GM21723 (cell line): ENCODE data around the gene KRTAP24-1.

Experiments
- ATAC-seq: cut with Tn5 transposase; IDR thresholded peaks from one replicate; pipeline ENCODE4 v1.9.1; 2021; ENCODE audit warnings: mild to moderate bottlenecking, moderate library complexity; ENCODE audit not compliant: unreplicated experiment

Gene KRTAP24-1, protein sequence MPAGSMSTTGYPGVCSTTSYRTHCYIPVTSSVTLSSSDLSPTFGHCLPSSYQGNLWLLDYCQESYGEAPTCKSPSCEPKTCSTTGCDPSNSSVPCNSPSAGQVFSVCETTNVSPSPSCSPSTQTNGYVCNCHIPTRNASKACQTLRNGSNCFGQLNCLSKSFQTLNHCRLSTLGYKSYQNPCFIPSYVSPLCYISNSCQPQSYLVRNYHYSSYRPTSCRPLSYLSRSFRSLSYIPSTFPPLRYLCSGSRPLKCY

DNA sequence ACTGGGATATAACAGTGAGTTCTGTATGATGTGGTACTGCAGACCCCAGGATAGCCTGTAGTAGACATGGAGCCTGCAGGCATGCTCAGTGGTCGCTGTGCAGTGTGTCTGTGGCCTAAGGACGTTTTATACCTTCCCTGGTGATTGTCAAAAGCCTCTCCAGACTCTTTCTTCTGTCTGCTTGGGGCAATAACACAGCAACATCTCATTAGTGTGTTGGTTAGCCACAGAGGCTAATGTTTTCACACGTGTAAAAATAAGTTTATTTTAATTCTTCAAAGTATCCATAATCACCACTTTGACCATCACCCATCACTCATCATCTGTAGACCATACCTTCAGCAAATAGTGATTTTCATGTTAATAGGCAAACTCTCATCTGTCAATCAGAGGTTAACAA is at the start of gene KRTAP24-1:
Gene KRTAP24-1, minus strand, starts transcription at position 101 of the 400 bp plus-strand sequence. Its CDS starts 18 bp downstream, at position 83.
- no peak for ATAC-seq

DNA sequence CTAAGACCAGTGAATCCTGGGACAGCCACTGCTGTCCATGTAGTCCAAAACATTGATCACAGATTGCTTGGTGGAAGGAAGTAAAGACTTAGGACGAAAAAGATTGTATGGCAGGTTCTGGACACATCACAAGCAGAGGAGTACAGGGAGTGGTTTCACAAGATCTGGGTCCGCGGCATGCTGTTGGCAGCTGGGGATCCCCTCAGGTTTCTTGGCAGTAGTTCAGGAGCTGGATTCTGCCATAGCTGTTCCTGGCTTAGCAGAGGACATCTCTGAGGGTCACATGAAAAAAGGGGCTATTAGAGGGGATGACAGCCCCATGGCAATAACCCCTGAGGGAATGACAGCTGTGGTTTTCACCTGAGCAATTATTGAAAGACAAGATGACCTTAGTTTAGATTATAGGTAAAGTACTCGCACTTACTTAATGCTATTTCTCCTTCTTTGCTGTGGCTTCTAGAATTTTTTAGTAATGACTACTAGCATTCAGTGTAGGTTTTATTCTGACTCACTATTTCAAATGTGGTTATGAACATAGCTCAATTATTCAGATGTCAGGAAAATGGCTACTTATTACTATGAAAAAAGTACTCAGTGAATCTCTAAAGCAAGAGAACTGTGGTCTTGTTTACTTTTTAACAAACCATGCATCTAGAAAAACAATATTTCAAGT is 46.6 kb upstream of the KRTAP24-1 start:
- ATAC-seq, result no peak

DNA sequence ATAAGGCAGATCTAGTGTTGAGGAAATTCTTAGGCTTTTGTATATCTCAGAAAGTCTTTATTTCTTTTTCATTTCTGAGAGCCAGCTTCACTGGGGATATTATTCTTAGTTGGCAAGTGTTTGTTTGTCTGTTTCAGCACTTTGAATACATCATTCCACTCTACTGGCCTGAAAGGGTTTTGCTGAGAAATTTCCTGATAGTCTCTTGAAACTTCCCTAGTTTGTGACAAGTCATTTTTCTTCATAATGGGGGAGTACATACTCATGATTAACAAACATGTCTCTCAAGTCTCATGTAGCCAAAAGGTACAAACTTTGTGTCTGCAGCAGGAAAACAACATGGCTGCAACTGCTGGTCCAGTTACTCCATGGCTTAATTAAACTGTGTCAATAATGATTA is 43.6 kb upstream of the KRTAP24-1 start:
- no peak for ATAC-seq

DNA sequence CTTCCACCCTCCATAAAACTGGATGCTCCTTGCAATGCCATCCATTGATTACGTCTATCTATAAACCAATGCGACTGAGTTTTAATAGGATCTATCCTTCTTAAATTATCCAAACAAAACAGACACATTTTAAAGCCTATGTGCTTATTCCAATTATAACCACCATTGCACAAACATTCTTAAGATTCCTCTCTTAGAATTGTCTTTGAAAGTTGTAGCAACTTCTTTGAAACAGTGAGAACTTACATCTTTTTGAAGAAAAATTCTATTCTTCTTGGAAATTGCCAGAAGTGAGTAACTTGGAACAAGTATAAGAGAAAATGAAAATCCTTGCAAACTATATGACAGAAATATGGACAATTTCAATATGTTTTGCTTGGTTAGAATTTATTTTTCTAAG is 37.5 kb upstream of the KRTAP24-1 start, which contains the start of gene KRTAP26-1:
Gene KRTAP26-1, minus strand, starts transcription at position 101 of the 400 bp plus-strand sequence. CDS start 280 bp downstream, outside the sequence.
- ATAC-seq, result no peak

DNA sequence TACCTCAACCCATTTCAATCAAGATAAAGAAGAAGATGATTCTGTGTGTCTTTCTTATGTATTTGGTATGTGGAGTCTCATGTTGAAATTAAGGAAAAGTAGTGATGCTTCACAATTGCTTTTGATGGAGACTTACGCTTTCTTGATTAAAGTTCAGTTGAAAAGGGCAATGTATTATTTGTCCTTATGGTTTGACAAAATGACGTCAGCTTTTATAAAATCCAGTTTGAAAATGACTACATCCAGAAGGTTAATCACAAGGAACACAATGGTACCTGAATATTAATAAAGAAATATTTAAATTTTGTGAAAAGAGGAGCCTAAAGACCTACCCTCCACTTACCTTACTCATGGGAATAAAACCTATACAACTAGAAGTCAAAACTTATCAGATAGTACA is 33.0 kb upstream of the KRTAP24-1 start:
- ATAC-seq, result no peak

DNA sequence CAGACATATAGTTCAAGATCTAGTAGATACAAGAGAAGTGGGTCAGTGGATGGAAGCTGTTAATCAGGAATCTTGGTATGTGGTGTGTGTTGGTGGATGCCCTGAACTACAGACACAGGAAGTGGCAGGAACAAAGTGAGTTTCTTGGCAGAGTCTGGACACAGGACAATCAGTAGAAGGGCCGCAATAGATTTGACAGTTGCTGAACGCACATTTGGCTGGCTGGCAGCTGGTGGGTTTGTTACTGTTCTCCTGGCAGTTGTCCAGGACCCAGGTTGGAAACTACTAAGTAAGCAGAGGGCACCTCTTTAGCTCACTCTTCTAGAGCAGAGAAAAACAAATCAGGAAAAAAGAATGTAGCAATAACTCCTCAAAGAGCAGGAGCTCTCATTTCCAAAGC is 24.1 kb upstream of the KRTAP24-1 start:
- ATAC-seq, result no peak

DNA sequence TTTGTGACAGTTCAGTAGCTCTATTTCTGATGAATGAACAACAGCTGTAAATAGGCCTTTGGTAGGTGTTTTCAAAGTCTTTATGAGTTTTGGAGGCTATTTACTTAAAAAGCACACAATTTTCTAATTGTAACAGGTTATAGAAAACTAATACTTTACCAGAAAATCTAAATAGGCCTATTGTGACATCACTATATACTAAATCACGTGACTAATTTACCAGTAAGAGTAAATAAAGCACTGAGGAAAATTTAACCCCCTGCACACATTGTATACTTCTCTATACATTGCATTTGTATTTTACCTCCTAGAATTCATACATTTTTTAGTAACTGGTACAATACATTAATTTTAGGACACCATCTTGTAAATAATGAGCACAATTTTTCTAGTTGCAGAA is 22.4 kb upstream of the KRTAP24-1 start:
- no peak for ATAC-seq

DNA sequence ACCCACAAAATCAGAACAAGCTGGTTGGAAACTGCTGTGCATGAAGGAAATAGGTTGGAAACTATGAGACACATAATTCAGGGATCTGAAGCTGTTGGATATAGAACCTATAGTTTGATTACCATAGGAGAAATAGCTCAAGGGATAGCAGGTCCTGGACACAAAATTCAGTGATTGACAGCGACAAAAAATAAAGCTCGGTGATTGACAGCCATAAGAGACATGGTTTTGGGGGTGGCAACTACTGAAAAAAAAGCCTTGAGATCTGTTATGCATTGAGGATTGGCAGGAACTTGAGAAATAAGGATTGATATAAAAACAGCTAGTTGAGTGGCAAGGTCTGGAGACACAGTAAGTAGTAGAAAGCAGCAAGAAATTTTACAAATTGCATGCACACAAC is 6.5 kb upstream of the KRTAP24-1 start, which contains the start of gene KRTAP25-1:
Gene KRTAP25-1, minus strand, starts transcription at position 300 of the 400 bp plus-strand sequence. Its CDS starts 24 bp downstream, at position 276.
- no peak for ATAC-seq

DNA sequence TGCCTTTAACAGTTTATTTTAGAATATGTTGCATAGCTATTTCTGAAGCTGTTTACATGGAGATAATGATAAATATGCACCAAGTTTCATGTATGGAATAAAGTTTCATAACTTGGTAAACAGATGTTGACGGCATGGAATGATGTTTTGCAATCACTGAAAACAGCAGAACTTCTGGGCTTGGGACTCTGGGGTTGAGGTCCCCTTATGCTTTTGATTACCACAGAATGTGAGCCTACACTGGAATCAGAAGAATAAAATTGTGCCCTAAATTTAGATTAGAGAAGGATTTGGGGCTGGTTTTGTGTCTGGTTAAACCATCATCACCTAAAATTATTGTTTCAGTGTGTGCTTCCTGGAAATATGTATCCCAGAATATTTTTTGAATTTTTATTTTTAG is 11.1 kb downstream of the KRTAP24-1 start:
- no peak for ATAC-seq

DNA sequence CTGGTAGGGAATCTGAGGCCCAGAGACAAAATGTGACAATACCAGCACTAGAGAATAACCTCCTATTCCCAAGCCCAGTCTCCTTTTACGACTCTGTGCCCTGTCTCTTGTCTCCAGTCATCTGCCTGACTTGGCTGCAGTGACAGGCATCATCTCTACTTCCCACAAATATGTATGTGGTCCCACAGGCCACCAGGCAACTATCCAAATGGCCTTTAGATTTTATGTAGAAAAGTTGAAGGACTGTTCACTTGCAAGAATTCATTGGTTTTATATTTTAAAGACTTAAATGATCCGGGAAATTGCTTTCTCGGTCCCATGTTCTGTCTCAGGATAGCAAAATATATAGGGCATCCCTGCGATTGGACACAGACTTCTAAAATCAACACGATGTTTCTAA is 11.6 kb downstream of the KRTAP24-1 start:
- no peak for ATAC-seq

DNA sequence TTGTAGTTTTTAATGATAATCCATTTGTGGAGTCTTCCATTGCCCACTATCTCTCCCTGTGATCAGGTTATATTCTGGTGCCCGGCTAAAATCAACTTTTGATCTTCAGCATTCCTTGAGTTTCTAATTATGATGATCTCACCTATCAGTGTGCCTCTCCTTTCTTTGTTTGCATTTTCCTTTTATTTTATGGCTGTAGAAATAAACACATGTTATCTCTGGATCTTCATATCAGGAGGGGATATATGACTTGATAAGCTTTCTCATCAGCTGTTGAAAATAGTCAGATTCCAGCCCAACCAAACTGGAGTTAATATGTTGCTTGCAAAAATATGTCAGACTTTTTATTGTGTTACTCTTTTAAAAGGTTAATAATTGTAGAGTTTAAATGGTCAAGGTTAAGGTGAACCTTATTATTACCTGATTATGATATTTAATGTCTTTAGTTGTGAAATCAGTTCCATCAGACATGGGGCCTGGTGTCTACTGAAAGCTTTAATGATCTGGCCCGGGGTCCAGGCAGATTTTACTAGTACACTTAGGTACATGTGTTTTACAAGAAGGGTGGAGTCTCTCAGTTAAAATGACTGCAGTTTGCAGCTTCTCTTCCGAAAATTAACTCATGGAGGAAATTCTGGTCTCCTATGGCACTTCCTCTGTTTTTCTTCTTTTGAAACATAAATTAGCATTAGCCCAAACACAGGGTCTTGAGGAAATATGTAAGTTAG is 12.8 kb downstream of the KRTAP24-1 start:
- ATAC-seq, result no peak

DNA sequence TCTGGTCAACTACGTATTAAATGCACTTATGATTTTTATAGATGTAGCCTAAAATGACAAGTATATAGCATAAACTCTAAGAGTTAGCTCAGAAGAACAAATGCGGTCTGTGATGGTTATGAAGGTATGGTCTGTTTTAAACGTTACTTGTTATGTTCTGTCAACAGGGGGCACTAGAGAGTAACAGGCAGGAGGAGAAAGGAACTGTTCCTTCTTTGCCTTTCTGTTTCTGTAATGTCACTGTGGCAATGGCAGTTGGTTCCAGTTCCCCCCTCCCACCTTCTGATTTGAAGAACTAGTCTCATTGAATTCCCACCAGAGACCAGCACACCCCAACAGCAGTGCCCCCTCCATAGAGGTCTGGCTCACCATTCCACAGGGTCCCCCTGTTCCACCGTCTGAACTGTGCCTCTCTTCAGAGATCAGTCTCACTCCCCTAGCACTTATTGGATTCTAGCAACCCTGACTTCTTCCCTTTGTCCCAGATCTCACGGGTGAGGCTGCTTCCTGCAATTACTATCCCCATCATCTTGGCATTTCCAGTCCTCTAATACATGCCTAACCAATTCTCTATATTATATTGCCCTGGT is 14.0 kb downstream of the KRTAP24-1 start:
- no peak for ATAC-seq

DNA sequence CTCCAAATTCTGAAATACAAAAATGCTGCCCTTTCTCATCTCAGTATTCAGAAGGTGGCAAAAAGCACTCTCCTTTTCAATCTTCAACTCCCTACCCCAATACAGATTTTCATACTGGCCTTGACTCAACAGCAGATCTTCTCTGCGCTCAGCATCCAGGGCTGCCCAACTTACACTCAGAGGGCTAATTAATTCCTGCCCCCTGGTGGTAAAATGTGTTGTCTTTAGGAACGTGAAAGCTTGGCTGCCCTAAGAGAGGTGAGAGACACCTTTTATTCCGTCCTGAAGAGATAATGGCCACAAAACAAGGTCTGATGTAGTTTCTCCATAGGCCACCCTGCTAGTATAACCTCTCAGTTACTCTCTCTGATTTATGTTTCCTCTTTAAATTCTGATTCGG is 25.0 kb downstream of the KRTAP24-1 start:
- ATAC-seq, result no peak

DNA sequence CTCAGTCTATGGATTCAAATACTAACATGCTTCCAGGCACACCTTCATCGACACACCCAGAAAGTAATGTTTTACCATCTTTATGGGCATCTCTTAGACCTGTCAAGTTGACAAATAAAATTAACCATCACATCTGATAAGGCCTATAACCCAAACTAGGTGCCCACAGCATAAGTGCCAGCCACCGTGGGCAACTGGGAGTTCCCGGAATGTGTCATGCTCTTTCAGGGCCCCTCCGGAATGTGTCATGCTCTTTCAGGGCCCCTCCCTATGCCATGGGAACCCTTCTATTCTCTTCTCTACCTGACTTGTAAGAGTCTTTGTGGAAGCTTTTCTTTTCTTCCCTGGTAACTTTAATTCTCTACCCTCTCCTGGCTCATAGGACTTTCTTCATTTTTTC is 26.6 kb downstream of the KRTAP24-1 start:
- no peak for ATAC-seq

DNA sequence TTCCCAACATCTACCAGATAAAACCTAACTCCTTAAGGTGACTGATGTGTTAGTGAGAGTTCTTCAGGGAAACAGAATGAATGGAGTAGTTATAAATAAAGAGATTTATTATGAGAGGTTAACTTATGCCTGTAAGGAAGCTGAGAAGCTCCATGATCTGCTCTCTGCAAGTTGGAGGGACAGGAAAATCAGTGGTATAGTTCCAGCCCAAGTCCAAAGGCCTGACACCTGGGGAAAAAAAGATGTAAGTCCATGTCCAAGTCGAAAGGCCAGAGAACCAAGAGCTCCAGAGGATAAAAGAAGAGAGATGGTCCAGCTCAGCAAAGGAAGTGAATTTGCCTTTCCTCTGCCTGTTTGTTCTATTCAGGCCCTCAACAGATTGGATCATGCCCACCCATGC is 27.1 kb downstream of the KRTAP24-1 start:
- ATAC-seq, result no peak

DNA sequence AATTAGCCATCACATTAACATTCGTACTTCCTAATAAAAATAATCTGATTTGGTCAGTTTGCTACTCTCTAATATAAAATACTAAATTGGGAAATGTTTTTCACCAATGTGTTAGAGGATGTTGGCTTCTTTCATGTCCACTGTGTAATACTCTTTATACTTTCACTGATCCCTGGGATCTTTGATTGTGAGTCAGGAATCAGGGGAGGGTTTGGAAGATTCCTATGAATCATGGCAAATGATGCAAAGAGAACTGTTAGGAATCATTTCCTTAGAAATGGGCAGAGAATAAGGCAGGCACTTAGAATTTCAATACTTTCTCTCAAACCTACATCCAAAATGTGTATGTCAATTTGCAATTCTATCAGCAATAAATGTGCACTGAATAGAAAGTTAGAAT is 31.0 kb downstream of the KRTAP24-1 start:
- ATAC-seq, result no peak

DNA sequence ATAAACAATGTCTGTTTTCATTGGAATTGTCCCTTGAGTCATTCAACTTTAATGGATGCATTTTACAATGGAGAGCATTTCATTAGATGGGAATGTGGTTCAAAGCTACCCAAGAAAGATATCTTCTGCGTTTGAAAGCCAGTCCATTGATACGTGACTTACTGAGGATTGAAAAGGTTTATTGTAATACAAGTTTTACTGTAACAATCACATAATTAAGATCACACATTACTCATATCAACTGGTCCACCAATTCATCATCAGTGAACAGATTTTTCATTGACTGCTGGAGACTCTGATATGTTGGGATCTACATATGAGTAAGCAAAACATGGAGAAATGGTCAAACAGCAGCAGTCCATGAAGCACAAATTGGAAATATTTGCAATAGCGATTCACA is 32.8 kb downstream of the KRTAP24-1 start:
- no peak for ATAC-seq

DNA sequence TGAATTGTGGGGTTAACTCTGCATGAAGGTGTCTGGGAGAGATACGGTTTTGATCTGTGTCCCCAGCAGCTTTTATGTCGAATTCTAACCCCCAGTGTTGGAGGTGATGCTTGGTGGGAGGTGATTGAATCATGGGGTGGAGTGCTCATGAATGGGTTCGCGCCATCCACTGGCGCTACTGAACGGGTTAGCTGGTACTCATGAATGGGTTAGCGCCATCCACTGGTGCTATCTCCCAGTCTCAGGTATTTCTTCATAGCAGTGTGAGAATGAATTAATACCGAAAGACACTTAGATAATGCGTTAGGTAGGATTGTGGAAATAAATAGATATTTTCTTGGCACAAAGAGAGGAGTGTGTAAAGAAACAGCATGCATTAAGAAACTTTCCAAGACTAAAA is 33.9 kb downstream of the KRTAP24-1 start:
- no peak for ATAC-seq

DNA sequence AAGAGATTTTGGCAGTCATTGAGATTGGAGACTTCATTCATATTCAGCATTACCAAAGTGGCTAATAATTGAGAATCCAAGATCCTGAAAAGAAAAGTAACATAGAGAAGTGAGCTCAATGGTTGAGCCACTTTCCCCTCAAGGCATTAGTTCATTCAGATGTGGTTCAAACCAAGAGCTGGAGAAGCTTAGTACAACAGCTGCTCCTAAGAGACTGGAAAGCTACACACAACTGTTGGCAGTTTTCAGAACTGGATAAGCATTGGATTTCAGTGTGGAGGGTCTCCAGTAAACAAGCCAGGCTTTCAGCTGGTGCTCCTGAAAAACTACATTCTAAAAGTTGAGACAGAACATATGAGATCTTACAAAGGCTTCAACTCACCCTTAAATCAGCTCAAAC is 37.7 kb downstream of the KRTAP24-1 start:
- no peak for ATAC-seq

DNA sequence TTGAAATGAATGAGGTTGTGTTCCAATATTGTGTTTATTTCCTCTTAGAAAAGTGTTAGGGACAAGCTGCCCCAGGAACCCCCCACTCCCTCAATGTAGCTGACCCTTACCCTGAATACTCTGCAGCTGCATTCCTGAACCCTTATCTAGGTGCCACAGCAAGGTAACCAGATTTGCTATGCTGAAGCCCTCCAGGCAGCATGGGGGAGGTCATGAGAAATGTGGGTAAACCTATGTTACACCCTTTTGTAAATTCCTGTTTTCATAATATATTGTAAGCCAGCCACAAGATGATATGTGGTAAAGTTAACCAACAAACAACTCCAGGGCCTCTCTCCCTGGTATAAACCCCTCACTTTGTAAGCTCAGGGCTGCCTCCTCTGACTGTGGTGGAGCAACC is 39.1 kb downstream of the KRTAP24-1 start:
- no peak for ATAC-seq

DNA sequence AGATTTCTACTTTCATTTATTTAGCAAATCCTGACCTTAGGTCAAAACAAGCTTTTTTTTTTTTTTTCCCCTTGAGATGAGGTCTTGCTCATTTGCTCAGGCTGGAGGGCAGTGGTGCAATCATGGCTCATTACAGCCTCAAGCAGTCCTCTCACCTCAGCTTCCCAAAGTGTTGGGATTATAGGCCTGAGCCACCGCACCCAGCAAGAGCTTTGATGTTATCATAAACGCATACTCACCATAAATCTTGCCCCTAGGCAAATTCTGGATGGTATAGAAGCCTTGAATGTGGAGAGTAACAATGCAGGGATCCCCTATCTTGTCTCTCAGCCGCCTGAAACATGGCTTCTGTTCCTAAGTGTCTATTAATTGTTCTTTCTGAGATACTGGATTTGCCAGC is 42.1 kb downstream of the KRTAP24-1 start:
- ATAC-seq, result no peak
